HEK293 (cell line): ENCODE results near the gene CNTN4.

ENCODE experiments used
- CTCF ChIA-PET: fragments of 350-600 bp; formaldehyde crosslinking; extraction: SDS; loops from one replicate; lab custom pipeline; 2021; ENCODE audit warnings: antibody characterized with exemption; lab: Yijun Ruan, JAX
- POLR2A ChIA-PET: fragments of 300-600 bp; formaldehyde crosslinking; extraction: SDS; loops from one replicate; lab custom pipeline; 2020; ENCODE audit warnings: antibody characterized with exemption, inconsistent platforms; lab: Yijun Ruan, JAX
- H3K27ac ChIP-seq: fragments of 200-500 bp; sonication (Bioruptor generic); 2 replicates; pipeline ENCODE4 v1.5.1; 2014; ENCODE audit warnings: low read depth, low read length, control low read depth, inconsistent platforms; ENCODE audit errors: extremely low read depth
- H3K36me3 ChIP-seq, 2 experiments: fragments of 200-500 bp in 1 of 2; sonication (Bioruptor generic) in 1 of 2; 1 replicate in 1 of 2; 2 replicates in 1 of 2; pipeline ENCODE4 v1.5.1; 2014 to 2017; ENCODE audit warnings: inconsistent platforms in 2 of 2, low read length in 2 of 2; ENCODE audit not compliant: control insufficient read depth in 2 of 2, insufficient read depth in 1 of 2
- H3K4me1 ChIP-seq: fragments of 200-500 bp; sonication (Bioruptor generic); 2 replicates; pipeline ENCODE4 v1.5.1; 2014; ENCODE audit warnings: mild to moderate bottlenecking, low read length, inconsistent platforms; ENCODE audit not compliant: control insufficient read depth, insufficient read depth
- H3K4me3 ChIP-seq: 2 replicates; pipeline ENCODE4 v1.5.1; 2011; ENCODE audit warnings: low read depth, mild to moderate bottlenecking, control low read depth, low read length, moderate library complexity
- H3K9me3 ChIP-seq: fragments of 200-500 bp; sonication (Bioruptor generic); 2 replicates; pipeline ENCODE4 v1.5.1; 2014; ENCODE audit warnings: low read depth, low read length, inconsistent platforms; ENCODE audit not compliant: control insufficient read depth, insufficient read depth
- KLF1 ChIP-seq: fragments of 450-650 bp; formaldehyde crosslinking; IDR thresholded peaks from 2 replicates; pipeline ENCODE4 v1.5.1; 2016; ENCODE audit warnings: missing biosample characterization, missing genetic modification characterization
- KLF7 ChIP-seq: fragments of 450-650 bp; formaldehyde crosslinking; IDR thresholded peaks from 2 replicates; pipeline ENCODE4 v1.5.1; 2016; ENCODE audit warnings: missing biosample characterization, missing genetic modification characterization, borderline replicate concordance
- MEIS1 ChIP-seq: sonication (generic); formaldehyde crosslinking; IDR thresholded peaks from 2 replicates; pipeline ENCODE4 v1.8.1; 2022; ENCODE audit warnings: missing genetic modification reagents, mild to moderate bottlenecking, borderline replicate concordance
- SETDB1 ChIP-seq: IDR thresholded peaks from one replicate; pipeline ENCODE4 v1.6.1; 2017; ENCODE audit warnings: mild to moderate bottlenecking, low read length, moderate library complexity, mixed read lengths; ENCODE audit not compliant: insufficient read length
- TCF7L2 ChIP-seq: IDR thresholded peaks from 2 replicates; pipeline ENCODE4 v1.6.1; 2011; ENCODE audit warnings: low read depth, mild to moderate bottlenecking, inconsistent platforms, low read length, moderate library complexity, borderline replicate concordance
- YY1 ChIP-seq: fragments of 450-650 bp; formaldehyde crosslinking; IDR thresholded peaks from 2 replicates; pipeline ENCODE4 v1.5.1; 2018; ENCODE audit warnings: missing biosample characterization, missing genetic modification characterization
- ZBTB48 ChIP-seq: fragments of 450-650 bp; formaldehyde crosslinking; IDR thresholded peaks from 2 replicates; pipeline ENCODE4 v1.5.1; 2016; ENCODE audit warnings: missing biosample characterization, missing genetic modification characterization
- ZBTB6 ChIP-seq: fragments of 450-650 bp; formaldehyde crosslinking; IDR thresholded peaks from 2 replicates; pipeline ENCODE4 v1.5.1; 2017; ENCODE audit warnings: missing biosample characterization, missing genetic modification characterization
- ZEB2 ChIP-seq: fragments of 450-650 bp; formaldehyde crosslinking; IDR thresholded peaks from 2 replicates; pipeline ENCODE4 v1.5.1; 2016; ENCODE audit warnings: missing biosample characterization, missing genetic modification characterization
- ZNF138 ChIP-seq: fragments of 450-650 bp; formaldehyde crosslinking; IDR thresholded peaks from 2 replicates; pipeline ENCODE4 v1.5.1; 2016; ENCODE audit warnings: missing biosample characterization, missing genetic modification characterization, borderline replicate concordance
- ZNF335 ChIP-seq: fragments of 450-650 bp; formaldehyde crosslinking; conservative IDR thresholded peaks from 2 replicates; pipeline ENCODE4 v1.5.1; 2016; ENCODE audit warnings: missing biosample characterization, missing genetic modification characterization
- ZNF488 ChIP-seq: fragments of 450-650 bp; formaldehyde crosslinking; IDR thresholded peaks from 2 replicates; pipeline ENCODE4 v1.5.1; 2016; ENCODE audit warnings: missing biosample characterization, missing genetic modification characterization
- ZNF530 ChIP-seq: fragments of 450-650 bp; formaldehyde crosslinking; IDR thresholded peaks from 2 replicates; pipeline ENCODE4 v1.5.1; 2016; ENCODE audit warnings: low read depth, missing biosample characterization, missing genetic modification characterization
- ZNF580 ChIP-seq: fragments of 450-650 bp; formaldehyde crosslinking; IDR thresholded peaks from 2 replicates; pipeline ENCODE4 v1.5.1; 2016; ENCODE audit warnings: missing biosample characterization, missing genetic modification characterization
- ZNF626 ChIP-seq: fragments of 450-650 bp; sonication (Bioruptor Pico); formaldehyde crosslinking; IDR thresholded peaks from 2 replicates; pipeline ENCODE4 v1.5.1; 2018; ENCODE audit warnings: missing biosample characterization, missing genetic modification characterization, inconsistent platforms
- ZNF664 ChIP-seq: fragments of 450-650 bp; formaldehyde crosslinking; IDR thresholded peaks from 2 replicates; pipeline ENCODE4 v1.5.1; 2016; ENCODE audit warnings: missing biosample characterization, missing genetic modification characterization
- ZNF777 ChIP-seq: fragments of 450-650 bp; formaldehyde crosslinking; IDR thresholded peaks from 2 replicates; pipeline ENCODE4 v1.5.1; 2017; ENCODE audit warnings: missing biosample characterization, missing genetic modification characterization, borderline replicate concordance
- TF ChIP-seq, protein P1 (sequence below): fragments of 450-650 bp; formaldehyde crosslinking; conservative IDR thresholded peaks from 2 replicates; pipeline ENCODE4 v1.5.1; 2016; ENCODE audit warnings: low read depth, missing biosample characterization, missing genetic modification characterization
- TF ChIP-seq, protein P2 (sequence below): fragments of 450-650 bp; formaldehyde crosslinking; IDR thresholded peaks from 2 replicates; pipeline ENCODE4 v1.5.1; 2016; ENCODE audit warnings: missing biosample characterization, missing genetic modification characterization

The CNTN4 gene

DNA sequence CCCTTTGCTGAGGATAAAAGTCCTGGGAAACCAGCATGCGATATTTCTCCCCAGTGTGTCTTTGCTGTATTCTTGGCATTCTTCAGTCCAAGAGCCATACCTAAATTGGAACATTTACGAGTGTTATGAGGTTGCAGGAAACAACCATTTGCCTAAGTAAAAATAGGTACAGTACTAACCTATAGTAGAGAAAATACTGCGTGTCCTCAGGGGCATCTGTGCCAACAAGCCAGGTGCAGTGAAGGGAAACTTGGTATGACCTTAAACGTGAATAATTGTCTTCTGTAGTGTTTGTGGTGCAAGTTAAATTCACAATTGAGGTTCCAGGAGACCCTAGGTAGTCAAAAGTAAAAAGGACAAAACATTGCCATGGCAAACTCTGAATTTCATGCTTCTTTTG, 999.3 kb downstream of the CNTN4 start:
- no peak overlapping the region for H3K4me3 ChIP-seq
- no peak overlapping the region for H3K27ac ChIP-seq
- H3K9me3 ChIP-seq: no peaks in the 10 kb centered on the region
- ChIA-PET CTCF (no interaction called here), POLR2A (no interaction called here)
- no peaks in the 10 kb centered on the region for H3K36me3 ChIP-seq
- no peak for TF ChIP-seq ZNF664 (tag by site-specific recombination)
- TF ChIP-seq ZEB2 (tag by site-specific recombination): no peak
- H3K4me1 ChIP-seq: no peaks in the 10 kb centered on the region

DNA sequence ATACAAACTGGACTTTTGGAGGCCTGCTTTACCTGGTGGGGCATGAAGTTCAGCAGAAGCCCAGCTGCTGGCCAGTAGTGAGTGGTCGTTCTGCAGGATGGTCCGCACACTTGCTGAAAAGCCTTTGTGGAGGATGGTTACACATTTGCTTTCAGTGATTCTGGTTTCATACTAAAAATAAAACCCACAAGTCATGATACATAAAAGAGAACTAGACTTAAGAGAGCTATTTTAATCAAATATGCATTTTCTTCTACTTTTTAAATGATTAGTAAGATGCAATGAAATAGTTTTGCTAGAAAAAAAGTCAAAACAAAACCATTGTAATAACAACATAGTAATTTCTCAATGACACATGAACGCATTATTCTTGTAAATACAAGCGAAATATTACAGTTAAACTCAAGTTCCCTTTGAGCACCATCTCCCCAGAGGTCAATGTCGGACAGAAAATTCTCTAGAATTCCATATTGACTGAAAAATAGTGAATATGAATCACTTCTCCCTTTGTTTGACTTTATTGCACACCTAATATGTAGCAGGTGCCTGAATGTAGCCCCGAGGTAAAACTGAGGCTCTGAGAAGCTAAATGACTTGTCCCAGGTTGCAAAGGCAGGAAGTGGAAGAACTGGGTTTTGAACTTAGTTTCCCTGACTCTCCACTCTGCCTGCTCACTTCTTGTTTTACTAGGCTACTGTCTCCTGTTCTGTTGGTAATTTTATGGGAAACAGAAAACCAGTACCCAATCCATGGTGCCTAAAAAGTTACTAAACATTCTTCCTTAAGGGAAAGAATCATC, 1003.2 kb downstream of the CNTN4 start:
- Histone ChIP-seq H3K4me1 (no peaks in the 10 kb centered on the region), H3K36me3 (no peaks in the 10 kb centered on the region), H3K9me3 (no peaks in the 10 kb centered on the region), H3K4me3 (no peak overlapping the region), H3K27ac (no peak overlapping the region)
- ChIA-PET CTCF (no interaction called here), POLR2A (interaction anchor here (0.7 kb wide), 1 partner anchor 74 kb away, joined by 5 read pairs; no protein-coding TSS in a partner anchor)
- TF ChIP-seq MEIS1 (CRISPR knock-in tag): no peak
- no peak for TF ChIP-seq ZNF530 (tag by site-specific recombination)

- ChIA-PET POLR2A (no interaction called here), CTCF (no interaction called here)
- no peak for TF ChIP-seq ZNF138 (tag by site-specific recombination)
- TF ChIP-seq KLF1 (tag by site-specific recombination): no peak
- no peak for TF ChIP-seq SETDB1
- TF ChIP-seq ZBTB48: no peak
- no peak for TF ChIP-seq ZNF580 (tag by site-specific recombination)
- TF ChIP-seq TCF7L2: no peak
- TF ChIP-seq, protein P1, sequence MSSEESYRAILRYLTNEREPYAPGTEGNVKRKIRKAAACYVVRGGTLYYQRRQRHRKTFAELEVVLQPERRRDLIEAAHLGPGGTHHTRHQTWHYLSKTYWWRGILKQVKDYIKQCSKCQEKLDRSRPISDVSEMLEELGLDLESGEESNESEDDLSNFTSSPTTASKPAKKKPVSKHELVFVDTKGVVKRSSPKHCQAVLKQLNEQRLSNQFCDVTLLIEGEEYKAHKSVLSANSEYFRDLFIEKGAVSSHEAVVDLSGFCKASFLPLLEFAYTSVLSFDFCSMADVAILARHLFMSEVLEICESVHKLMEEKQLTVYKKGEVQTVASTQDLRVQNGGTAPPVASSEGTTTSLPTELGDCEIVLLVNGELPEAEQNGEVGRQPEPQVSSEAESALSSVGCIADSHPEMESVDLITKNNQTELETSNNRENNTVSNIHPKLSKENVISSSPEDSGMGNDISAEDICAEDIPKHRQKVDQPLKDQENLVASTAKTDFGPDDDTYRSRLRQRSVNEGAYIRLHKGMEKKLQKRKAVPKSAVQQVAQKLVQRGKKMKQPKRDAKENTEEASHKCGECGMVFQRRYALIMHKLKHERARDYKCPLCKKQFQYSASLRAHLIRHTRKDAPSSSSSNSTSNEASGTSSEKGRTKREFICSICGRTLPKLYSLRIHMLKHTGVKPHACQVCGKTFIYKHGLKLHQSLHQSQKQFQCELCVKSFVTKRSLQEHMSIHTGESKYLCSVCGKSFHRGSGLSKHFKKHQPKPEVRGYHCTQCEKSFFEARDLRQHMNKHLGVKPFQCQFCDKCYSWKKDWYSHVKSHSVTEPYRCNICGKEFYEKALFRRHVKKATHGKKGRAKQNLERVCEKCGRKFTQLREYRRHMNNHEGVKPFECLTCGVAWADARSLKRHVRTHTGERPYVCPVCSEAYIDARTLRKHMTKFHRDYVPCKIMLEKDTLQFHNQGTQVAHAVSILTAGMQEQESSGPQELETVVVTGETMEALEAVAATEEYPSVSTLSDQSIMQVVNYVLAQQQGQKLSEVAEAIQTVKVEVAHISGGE (tag by site-specific recombination): no peak
- TF ChIP-seq ZNF777 (tag by site-specific recombination): no peak
- no peak for TF ChIP-seq ZNF488 (tag by site-specific recombination)
- no peak for TF ChIP-seq YY1
- TF ChIP-seq ZBTB6 (tag by site-specific recombination): no peak
- no peak for TF ChIP-seq ZNF626 (tag by site-specific recombination)
- no peak for TF ChIP-seq ZNF335 (tag by site-specific recombination)
- TF ChIP-seq, protein P2, sequence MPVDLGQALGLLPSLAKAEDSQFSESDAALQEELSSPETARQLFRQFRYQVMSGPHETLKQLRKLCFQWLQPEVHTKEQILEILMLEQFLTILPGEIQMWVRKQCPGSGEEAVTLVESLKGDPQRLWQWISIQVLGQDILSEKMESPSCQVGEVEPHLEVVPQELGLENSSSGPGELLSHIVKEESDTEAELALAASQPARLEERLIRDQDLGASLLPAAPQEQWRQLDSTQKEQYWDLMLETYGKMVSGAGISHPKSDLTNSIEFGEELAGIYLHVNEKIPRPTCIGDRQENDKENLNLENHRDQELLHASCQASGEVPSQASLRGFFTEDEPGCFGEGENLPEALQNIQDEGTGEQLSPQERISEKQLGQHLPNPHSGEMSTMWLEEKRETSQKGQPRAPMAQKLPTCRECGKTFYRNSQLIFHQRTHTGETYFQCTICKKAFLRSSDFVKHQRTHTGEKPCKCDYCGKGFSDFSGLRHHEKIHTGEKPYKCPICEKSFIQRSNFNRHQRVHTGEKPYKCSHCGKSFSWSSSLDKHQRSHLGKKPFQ (tag by site-specific recombination): no peak
- TF ChIP-seq KLF7 (tag by site-specific recombination): no peak
- TF ChIP-seq, all 188 proteins: peak for 0
- no peak overlapping the region for H3K27ac ChIP-seq
- no peaks in the 10 kb centered on the region for H3K4me1 ChIP-seq
- no peaks in the 10 kb centered on the region for H3K9me3 ChIP-seq
- no peaks in the 10 kb centered on the region for H3K36me3 ChIP-seq
- no peak overlapping the region for H3K4me3 ChIP-seq
These were observed 1004.1 kb downstream of the CNTN4 start for GRCh38 chr3:3102751-3103150.
